Measurements from ENCODE around the gene EZR.

Gene EZR

DNA sequence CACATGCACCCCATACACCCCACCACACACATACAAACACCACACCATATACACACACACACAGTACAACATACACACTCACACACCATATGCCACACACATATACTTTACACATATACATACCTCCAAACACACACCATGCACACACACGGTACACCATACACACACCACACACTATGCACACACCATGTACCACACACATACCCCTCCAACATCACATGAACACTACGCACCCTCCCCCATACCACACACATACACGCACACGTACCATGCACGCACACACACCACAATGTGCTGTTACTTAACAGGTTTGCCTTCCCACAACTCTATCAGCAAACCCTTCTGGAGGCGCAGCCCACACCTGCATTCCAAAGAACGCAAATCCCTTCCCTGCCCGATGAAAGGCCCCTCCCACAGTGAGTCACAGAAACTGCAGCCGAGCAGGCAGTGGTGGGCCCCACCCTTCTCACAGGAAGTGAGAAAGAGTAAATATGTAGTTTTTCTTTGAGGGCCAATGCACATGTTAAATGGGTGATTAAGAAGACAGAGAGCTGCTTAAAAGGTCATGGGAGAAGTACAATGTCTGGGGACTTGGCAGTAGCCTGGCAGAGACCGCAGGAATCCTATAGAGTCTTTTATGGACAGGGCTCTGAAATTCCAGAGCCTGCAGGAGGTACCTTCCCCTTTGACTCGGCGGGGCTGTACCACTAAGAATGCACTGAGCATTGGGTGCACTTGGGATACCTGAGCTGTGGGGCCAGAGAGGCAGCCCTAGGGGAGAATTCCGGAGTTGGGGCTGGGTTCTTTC is 34.1 kb upstream of the EZR start (continued):
- peak; percentile 80; the same call in 1 of the 2 replicates for TF ChIP-seq ZNF280C (tag by site-specific recombination; IDR thresholded peaks at IDR 0.05)
- TF ChIP-seq KLF16 (tag by site-specific recombination; IDR thresholded peaks at IDR 0.05): no peak
- TF ChIP-seq ZNF558 (tag by site-specific recombination; IDR thresholded peaks at IDR 0.05): no peak
- TF ChIP-seq ZNF394 (tag by site-specific recombination; IDR thresholded peaks at IDR 0.05; ENCODE audit: borderline replicate concordance): no peak
- TF ChIP-seq SP3 (tag by site-specific recombination; IDR thresholded peaks at IDR 0.05): peak; percentile 58
- TF ChIP-seq PRDM1 (tag by site-specific recombination; IDR thresholded peaks at IDR 0.05): no peak
- peak; percentile 99 for TF ChIP-seq ZFHX2 (tag by site-specific recombination; conservative IDR thresholded peaks at IDR 0.05)
- TF ChIP-seq FEZF1 (tag by site-specific recombination; IDR thresholded peaks at IDR 0.05): peak; percentile 73
- TF ChIP-seq ZNF133 (tag by site-specific recombination; IDR thresholded peaks at IDR 0.05): 0 out of 2 replicates have a peak, but pooled peaks have one; percentile 7
- 0 out of 2 replicates have a peak, but pooled peaks have one; percentile 67 for TF ChIP-seq ZNF488 (tag by site-specific recombination; IDR thresholded peaks at IDR 0.05)
- TF ChIP-seq ZNF660 (tag by site-specific recombination; IDR thresholded peaks at IDR 0.05): no peak; the same call in 1 of the 2 replicates
- no peak for TF ChIP-seq ZNF138 (tag by site-specific recombination; IDR thresholded peaks at IDR 0.05; ENCODE audit: borderline replicate concordance)
- no peak for TF ChIP-seq ZNF626 (tag by site-specific recombination; IDR thresholded peaks at IDR 0.05)
- TF ChIP-seq ZFP41 (tag by site-specific recombination; IDR thresholded peaks at IDR 0.05; ENCODE audit: borderline replicate concordance): no peak
- no peak for TF ChIP-seq ZNF544 (tag by site-specific recombination; IDR thresholded peaks at IDR 0.05)
- no peak for TF ChIP-seq ZNF560 (tag by site-specific recombination; IDR thresholded peaks at IDR 0.05; ENCODE audit: borderline replicate concordance)
- TF ChIP-seq ZNF623 (tag by site-specific recombination; IDR thresholded peaks at IDR 0.05): no peak
- TF ChIP-seq, protein P1, sequence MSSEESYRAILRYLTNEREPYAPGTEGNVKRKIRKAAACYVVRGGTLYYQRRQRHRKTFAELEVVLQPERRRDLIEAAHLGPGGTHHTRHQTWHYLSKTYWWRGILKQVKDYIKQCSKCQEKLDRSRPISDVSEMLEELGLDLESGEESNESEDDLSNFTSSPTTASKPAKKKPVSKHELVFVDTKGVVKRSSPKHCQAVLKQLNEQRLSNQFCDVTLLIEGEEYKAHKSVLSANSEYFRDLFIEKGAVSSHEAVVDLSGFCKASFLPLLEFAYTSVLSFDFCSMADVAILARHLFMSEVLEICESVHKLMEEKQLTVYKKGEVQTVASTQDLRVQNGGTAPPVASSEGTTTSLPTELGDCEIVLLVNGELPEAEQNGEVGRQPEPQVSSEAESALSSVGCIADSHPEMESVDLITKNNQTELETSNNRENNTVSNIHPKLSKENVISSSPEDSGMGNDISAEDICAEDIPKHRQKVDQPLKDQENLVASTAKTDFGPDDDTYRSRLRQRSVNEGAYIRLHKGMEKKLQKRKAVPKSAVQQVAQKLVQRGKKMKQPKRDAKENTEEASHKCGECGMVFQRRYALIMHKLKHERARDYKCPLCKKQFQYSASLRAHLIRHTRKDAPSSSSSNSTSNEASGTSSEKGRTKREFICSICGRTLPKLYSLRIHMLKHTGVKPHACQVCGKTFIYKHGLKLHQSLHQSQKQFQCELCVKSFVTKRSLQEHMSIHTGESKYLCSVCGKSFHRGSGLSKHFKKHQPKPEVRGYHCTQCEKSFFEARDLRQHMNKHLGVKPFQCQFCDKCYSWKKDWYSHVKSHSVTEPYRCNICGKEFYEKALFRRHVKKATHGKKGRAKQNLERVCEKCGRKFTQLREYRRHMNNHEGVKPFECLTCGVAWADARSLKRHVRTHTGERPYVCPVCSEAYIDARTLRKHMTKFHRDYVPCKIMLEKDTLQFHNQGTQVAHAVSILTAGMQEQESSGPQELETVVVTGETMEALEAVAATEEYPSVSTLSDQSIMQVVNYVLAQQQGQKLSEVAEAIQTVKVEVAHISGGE (tag by site-specific recombination; conservative IDR thresholded peaks at IDR 0.05; ENCODE audit: low read depth): no peak
- 0 out of 2 replicates have a peak, but pooled peaks have one; percentile 17 for TF ChIP-seq ZNF624 (tag by site-specific recombination; IDR thresholded peaks at IDR 0.05)
- TF ChIP-seq, protein P2, sequence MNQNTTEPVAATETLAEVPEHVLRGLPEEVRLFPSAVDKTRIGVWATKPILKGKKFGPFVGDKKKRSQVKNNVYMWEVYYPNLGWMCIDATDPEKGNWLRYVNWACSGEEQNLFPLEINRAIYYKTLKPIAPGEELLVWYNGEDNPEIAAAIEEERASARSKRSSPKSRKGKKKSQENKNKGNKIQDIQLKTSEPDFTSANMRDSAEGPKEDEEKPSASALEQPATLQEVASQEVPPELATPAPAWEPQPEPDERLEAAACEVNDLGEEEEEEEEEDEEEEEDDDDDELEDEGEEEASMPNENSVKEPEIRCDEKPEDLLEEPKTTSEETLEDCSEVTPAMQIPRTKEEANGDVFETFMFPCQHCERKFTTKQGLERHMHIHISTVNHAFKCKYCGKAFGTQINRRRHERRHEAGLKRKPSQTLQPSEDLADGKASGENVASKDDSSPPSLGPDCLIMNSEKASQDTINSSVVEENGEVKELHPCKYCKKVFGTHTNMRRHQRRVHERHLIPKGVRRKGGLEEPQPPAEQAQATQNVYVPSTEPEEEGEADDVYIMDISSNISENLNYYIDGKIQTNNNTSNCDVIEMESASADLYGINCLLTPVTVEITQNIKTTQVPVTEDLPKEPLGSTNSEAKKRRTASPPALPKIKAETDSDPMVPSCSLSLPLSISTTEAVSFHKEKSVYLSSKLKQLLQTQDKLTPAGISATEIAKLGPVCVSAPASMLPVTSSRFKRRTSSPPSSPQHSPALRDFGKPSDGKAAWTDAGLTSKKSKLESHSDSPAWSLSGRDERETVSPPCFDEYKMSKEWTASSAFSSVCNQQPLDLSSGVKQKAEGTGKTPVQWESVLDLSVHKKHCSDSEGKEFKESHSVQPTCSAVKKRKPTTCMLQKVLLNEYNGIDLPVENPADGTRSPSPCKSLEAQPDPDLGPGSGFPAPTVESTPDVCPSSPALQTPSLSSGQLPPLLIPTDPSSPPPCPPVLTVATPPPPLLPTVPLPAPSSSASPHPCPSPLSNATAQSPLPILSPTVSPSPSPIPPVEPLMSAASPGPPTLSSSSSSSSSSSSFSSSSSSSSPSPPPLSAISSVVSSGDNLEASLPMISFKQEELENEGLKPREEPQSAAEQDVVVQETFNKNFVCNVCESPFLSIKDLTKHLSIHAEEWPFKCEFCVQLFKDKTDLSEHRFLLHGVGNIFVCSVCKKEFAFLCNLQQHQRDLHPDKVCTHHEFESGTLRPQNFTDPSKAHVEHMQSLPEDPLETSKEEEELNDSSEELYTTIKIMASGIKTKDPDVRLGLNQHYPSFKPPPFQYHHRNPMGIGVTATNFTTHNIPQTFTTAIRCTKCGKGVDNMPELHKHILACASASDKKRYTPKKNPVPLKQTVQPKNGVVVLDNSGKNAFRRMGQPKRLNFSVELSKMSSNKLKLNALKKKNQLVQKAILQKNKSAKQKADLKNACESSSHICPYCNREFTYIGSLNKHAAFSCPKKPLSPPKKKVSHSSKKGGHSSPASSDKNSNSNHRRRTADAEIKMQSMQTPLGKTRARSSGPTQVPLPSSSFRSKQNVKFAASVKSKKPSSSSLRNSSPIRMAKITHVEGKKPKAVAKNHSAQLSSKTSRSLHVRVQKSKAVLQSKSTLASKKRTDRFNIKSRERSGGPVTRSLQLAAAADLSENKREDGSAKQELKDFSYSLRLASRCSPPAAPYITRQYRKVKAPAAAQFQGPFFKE (tag by site-specific recombination; IDR thresholded peaks at IDR 0.05; ENCODE audit: borderline replicate concordance): peak; percentile 79; the same call in 1 of the 2 replicates
- no peak for TF ChIP-seq ZNF248 (tag by site-specific recombination; IDR thresholded peaks at IDR 0.05)
- TF ChIP-seq ZFP3 (tag by site-specific recombination; IDR thresholded peaks at IDR 0.05; ENCODE audit: low read depth): no peak
- no peak for TF ChIP-seq ZNF132 (tag by site-specific recombination; IDR thresholded peaks at IDR 0.05; ENCODE audit: borderline replicate concordance)
- no peak for TF ChIP-seq ZNF23 (tag by site-specific recombination; IDR thresholded peaks at IDR 0.05; ENCODE audit: borderline replicate concordance)

Measured in HEK293 (cell line).